Peyer's patch (tissue), 4 donors: Measurements from ENCODE around the gene SHC3.

Experiments used
- POLR2A ChIP-seq, 2 donors: fragments of 450-650 bp; IDR thresholded peaks; one replicate each; pipeline ENCODE4 v1.5.1; 2017; ENCODE audit warnings: antibody characterized with exemption in 2 of 2, mild to moderate bottlenecking in 2 of 2, moderate library complexity in 2 of 2
- TF ChIP-seq, protein P1 (sequence below), 6 experiments: fragments of 450-650 bp in 4 of 6; fragments of 200-600 bp in 2 of 6; sonication (generic) in 1 of 6; IDR thresholded peaks; one replicate each; pipeline ENCODE4 v1.5.1; 2017 to 2019; ENCODE audit warnings: antibody characterized with exemption in 6 of 6, mild to moderate bottlenecking in 3 of 6, moderate library complexity in 1 of 6

DNA sequence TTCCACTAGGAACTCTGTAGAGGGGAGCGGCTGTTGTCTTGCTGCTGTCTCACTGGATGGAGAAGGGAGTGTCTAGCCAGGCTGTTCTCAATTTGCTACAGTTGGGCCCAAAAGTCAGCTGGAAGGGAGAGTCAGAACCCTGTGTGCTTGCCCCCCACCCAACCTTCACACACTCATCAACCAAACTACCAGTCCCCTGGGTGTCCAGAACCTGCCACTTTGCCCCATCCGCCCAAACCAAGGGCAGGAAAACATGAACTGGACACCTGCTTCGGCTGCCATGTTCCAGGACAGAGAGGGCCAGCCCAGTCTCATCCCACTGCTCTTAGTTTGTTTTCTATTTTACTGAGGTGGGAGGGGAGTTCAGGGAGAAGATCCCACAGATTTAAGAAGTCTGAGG, 105.2 kb downstream of the SHC3 start:
- TF ChIP-seq POLR2A (IDR thresholded peaks at IDR 0.05), result no peak
- TF ChIP-seq, protein P1, sequence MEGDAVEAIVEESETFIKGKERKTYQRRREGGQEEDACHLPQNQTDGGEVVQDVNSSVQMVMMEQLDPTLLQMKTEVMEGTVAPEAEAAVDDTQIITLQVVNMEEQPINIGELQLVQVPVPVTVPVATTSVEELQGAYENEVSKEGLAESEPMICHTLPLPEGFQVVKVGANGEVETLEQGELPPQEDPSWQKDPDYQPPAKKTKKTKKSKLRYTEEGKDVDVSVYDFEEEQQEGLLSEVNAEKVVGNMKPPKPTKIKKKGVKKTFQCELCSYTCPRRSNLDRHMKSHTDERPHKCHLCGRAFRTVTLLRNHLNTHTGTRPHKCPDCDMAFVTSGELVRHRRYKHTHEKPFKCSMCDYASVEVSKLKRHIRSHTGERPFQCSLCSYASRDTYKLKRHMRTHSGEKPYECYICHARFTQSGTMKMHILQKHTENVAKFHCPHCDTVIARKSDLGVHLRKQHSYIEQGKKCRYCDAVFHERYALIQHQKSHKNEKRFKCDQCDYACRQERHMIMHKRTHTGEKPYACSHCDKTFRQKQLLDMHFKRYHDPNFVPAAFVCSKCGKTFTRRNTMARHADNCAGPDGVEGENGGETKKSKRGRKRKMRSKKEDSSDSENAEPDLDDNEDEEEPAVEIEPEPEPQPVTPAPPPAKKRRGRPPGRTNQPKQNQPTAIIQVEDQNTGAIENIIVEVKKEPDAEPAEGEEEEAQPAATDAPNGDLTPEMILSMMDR (IDR thresholded peaks at IDR 0.05), result no peak
